HUES64 (cell line): Measurements from ENCODE around the gene PISD.

Experiments used
- H3K27ac ChIP-seq: 2 replicates; pipeline ENCODE4 v1.7.0; 2013; ENCODE audit warnings: low read depth, low read length, inconsistent platforms
- H3K27me3 ChIP-seq: 2 replicates; pipeline ENCODE4 v1.6.1; 2013; ENCODE audit warnings: mild to moderate bottlenecking, low read length; ENCODE audit not compliant: insufficient read depth
- H3K36me3 ChIP-seq: 2 replicates; pipeline ENCODE4 v1.6.1; 2013; ENCODE audit warnings: mild to moderate bottlenecking, low read length; ENCODE audit not compliant: insufficient read depth
- H3K4me1 ChIP-seq: 2 replicates; pipeline ENCODE4 v1.6.1; 2013; ENCODE audit warnings: mild to moderate bottlenecking, low read length, moderate library complexity; ENCODE audit not compliant: insufficient read depth
- H3K4me3 ChIP-seq: 2 replicates; pipeline ENCODE4 v1.5.1; 2013; ENCODE audit warnings: mild to moderate bottlenecking, low read length, moderate library complexity
- H3K9ac ChIP-seq: 2 replicates; pipeline ENCODE4 v1.6.1; 2013; ENCODE audit warnings: mild to moderate bottlenecking, low read depth, low read length
- H3K9me3 ChIP-seq: 2 replicates; pipeline ENCODE4 v1.6.1; 2013; ENCODE audit warnings: low read depth, low read length; ENCODE audit not compliant: insufficient read depth
- WGBS: fragments of 150-250, 120-280 bp; methylation state at CpG from one replicate; pipeline ENCODE4 v1.1.7; 2013; ENCODE audit warnings: missing lambda C conversion rate; 5-methylcytosine and 5-hydroxymethylcytosine counted together

Gene PISD

GRCh38 chr22:31651664-31652063, 10.4 kb downstream of the PISD start:
- H3K27ac ChIP-seq: no peak overlapping the region; the same call in 1 of the 2 replicates
- peaks cover 31% of the 10 kb centered on the region for H3K36me3 ChIP-seq
- 87% methylated on average over 3 of the region's 4 CpGs for WGBS
- H3K27me3 ChIP-seq: no peaks in the 10 kb centered on the region
- H3K9me3 ChIP-seq: no peaks in the 10 kb centered on the region
- no peak overlapping the region for H3K4me3 ChIP-seq
- peaks cover 14% of the 10 kb centered on the region for H3K4me1 ChIP-seq
- no peak overlapping the region for H3K9ac ChIP-seq

DNA sequence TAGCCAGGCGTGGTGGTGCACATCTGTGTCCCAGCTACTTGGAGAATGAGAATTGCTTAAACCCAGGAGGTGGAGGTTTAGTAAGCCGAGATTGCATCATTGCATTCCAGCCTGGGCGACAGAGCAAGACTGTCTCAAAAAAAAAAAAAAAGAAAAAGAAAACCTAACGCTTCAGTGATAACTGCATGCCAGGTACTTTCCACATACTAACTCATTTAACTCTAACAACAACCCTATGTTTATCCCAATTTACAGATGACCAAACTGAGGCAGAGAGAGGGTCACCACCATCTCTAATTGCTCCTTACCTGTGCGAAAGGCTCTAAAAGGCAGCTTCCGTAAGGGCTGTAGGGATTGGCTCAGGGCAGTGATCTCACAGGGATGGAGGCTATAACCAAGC, 11.6 kb downstream of the PISD start:
- 88% methylated on average over 6 of the region's 6 CpGs for whole genome bisulfite sequencing
- Histone ChIP-seq H3K9me3 (no peaks in the 10 kb centered on the region), H3K27ac (no peak overlapping the region), H3K4me1 (peaks cover 15% of the 10 kb centered on the region), H3K27me3 (no peaks in the 10 kb centered on the region), H3K4me3 (no peak overlapping the region), H3K36me3 (peaks cover 37% of the 10 kb centered on the region), H3K9ac (no peak overlapping the region)

DNA sequence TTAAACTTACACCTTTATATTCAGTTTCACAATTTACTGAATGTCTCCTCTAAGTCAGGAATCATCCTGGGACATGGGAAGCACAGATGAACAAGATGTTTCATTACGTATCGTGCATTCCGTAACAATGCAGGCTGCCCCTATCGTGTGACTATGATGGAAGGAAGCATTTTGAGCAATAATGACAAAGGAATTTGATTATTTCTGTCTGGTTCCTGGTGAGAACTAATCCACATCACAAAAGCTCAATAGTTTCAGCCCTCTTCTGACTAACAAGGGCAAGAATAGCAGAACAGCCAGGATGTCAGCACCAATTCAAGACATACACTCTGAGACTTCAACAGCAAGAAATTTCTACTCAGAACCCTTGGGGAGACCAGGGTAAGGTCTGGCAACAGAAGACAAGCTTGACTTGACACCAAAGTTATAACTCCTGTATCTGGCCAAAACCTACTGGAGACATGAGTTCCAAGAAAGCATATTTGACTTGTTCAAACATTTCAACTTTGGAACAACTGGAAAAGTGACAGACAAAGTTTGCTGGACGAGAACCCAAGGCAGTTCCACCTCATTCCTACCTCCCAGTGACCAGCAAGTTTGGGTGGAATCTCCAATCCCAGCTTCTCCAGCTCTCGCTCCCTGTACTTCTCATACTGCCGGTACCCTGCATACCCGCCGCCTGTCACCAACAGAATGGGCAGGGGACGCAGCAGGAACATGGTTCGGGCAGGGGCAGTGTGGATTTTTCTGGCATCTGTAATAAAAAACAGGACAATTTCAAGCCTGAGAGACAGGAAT, 14.3 kb downstream of the PISD start:
- H3K27me3 ChIP-seq: no peaks in the 10 kb centered on the region
- H3K4me1 ChIP-seq: peaks cover 15% of the 10 kb centered on the region
- H3K4me3 ChIP-seq: no peak overlapping the region
- peaks cover 53% of the 10 kb centered on the region for H3K36me3 ChIP-seq
- 84% methylated on average over 11 of the region's 11 CpGs for WGBS
- H3K9me3 ChIP-seq: no peaks in the 10 kb centered on the region
- H3K27ac ChIP-seq: peak overlapping the region; percentile 84; the same call in 1 of the 2 replicates
- no peak overlapping the region; the same call in 1 of the 2 replicates for H3K9ac ChIP-seq

DNA sequence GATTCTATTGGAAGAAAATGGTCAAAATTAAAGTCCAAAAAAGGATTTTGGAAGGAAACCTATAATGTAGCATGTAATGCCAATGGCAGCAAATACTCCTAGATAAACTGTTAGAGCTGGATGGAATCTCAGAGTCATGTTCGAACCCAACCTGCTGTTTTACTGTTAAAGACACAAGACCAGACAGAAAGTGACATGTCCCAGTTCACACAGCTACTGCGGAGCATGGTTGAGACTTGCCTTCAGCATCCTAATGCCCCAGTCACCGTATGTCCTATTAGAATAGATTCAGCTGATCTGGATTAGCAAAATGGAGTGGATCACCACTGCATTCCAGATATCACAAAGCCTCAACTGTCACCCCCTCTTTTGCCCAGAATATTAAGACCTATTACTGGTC, 14.9 kb downstream of the PISD start:
- 92% methylated on average over 3 of the region's 3 CpGs for WGBS
- no peak overlapping the region; the same call in 1 of the 2 replicates for H3K9ac ChIP-seq
- no peaks in the 10 kb centered on the region for H3K9me3 ChIP-seq
- no peaks in the 10 kb centered on the region for H3K27me3 ChIP-seq
- H3K27ac ChIP-seq: peak overlapping the region; percentile 84; the same call in 1 of the 2 replicates
- H3K36me3 ChIP-seq: peaks cover 53% of the 10 kb centered on the region
- peaks cover 15% of the 10 kb centered on the region for H3K4me1 ChIP-seq
- H3K4me3 ChIP-seq: no peak overlapping the region

GRCh38 chr22:31646186-31647019, 15.6 kb downstream of the PISD start:
- Histone ChIP-seq H3K36me3 (peaks cover 56% of the 10 kb centered on the region), H3K4me1 (peaks cover 15% of the 10 kb centered on the region), H3K27me3 (no peaks in the 10 kb centered on the region), H3K4me3 (no peak overlapping the region), H3K9ac (no peak overlapping the region; the same call in 1 of the 2 replicates), H3K9me3 (no peaks in the 10 kb centered on the region), H3K27ac (peak overlapping the region; percentile 84; the same call in 1 of the 2 replicates)
- 80% methylated on average over 4 of the region's 6 CpGs for WGBS

DNA sequence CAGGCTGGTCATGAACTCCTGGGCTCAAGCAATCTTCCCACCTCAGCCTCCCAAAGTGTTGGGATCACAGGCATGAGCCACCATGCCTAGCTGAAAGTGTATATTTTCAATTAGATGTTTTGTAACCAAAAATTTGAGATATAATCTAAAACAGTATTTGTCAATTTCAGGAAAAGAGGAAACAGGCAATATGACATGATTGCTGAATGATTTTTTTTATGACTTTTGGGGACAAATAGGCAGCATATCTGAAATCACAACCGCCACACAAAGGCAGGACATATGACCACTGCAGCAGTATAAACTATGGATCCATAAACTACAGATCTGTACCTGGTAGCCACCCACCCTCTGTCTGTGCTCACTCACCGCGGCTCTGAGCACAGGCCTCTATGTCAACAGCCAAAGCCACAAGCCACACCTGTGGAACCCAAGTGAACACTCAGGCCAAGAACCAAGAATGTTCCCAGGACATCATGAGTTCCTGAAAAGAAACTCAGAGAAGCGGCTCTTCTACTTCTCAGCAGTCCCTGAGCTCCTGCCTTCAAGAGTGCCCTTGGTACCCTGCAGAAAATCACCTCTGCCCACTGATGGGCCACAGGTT, 22.5 kb downstream of the PISD start:
- no peaks in the 10 kb centered on the region for H3K9me3 ChIP-seq
- no peak overlapping the region for H3K4me3 ChIP-seq
- no peak overlapping the region for H3K9ac ChIP-seq
- H3K27ac ChIP-seq: no peak overlapping the region
- H3K27me3 ChIP-seq: no peaks in the 10 kb centered on the region
- H3K4me1 ChIP-seq: no peaks in the 10 kb centered on the region; the same call in 1 of the 2 replicates
- peaks cover 13% of the 10 kb centered on the region; the same call in 1 of the 2 replicates for H3K36me3 ChIP-seq
- 94% methylated on average over 4 of the region's 4 CpGs for WGBS

DNA sequence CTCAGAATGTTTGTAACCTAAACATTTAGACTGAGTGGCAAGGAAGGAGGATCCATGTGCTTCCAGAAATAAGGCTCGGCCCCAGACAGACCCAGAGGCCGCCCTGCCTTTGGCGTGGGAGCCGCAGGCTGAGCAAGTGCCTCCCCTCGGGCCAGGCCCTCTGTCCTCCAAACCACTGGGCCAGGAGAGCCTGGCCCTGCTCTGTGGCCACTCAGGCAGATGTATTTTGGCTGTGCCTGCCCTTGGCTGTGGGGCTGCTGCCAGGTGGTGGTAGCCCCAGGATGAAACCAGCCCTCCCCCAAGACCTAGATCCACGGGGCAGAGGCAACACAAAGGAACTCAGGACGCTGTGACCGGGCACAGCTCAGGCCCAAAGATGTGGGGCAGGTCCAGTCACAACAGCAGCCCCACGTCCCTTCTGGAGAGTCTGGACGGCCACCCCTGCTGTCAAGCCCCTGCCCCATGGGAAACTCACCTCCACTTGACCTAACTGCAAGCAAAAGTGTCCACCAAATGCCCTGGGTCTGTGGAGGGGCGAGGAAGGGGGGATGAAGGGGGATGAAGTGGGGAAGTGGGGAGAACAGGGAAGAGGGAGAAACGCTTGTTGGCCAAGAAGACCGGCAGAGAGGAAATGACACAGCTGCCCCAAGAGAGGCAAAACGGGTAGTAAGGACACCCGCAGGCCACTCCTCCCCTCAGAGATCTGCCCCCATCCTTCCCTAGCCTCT, 24.0 kb downstream of the PISD start:
- Histone ChIP-seq H3K9me3 (no peaks in the 10 kb centered on the region), H3K9ac (no peak overlapping the region), H3K4me3 (no peak overlapping the region), H3K4me1 (no peaks in the 10 kb centered on the region; the same call in 1 of the 2 replicates), H3K36me3 (peaks cover 7% of the 10 kb centered on the region; the same call in 1 of the 2 replicates), H3K27me3 (no peaks in the 10 kb centered on the region), H3K27ac (peak overlapping the region; percentile 1; the same call in 1 of the 2 replicates)
- WGBS: 90% methylated on average over 15 of the region's 15 CpGs

DNA sequence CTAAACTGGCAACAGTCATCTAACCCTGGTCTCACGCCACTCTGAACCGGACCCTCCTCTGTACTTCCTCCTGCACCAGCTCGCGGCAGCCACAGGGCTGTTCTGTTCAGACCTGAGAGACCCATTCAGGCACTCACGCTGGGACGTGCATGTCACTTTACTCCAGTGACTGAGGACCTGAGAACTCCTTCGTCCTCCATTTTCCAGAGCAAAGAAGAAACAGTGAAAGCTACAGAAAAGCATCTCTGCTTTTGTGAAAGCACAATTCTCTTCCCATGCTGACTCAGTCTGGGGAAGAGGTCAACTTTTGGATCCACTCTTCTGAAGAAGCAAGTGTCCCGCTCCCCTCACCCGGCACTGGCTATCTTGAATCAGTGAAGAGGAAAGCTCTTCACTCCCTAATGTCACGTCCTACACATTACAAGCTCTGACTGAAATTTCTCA, 24.5 kb downstream of the PISD start:
- Histone ChIP-seq H3K4me3 (no peak overlapping the region), H3K27ac (peak overlapping the region; percentile 1; the same call in 1 of the 2 replicates), H3K36me3 (0 out of 2 replicates have a peak, but pooled peaks cover 4% of the 10 kb centered on the region), H3K9me3 (no peaks in the 10 kb centered on the region), H3K9ac (no peak overlapping the region), H3K4me1 (no peaks in the 10 kb centered on the region; the same call in 1 of the 2 replicates), H3K27me3 (no peaks in the 10 kb centered on the region)
- 90% methylated on average over 10 of the region's 10 CpGs for WGBS

GRCh38 chr22:31635638-31636306, 26.2 kb downstream of the PISD start:
- Histone ChIP-seq H3K27ac (no peak overlapping the region), H3K9ac (no peak overlapping the region), H3K36me3 (no peaks in the 10 kb centered on the region), H3K4me3 (no peak overlapping the region), H3K4me1 (peaks cover 6% of the 10 kb centered on the region), H3K27me3 (no peaks in the 10 kb centered on the region), H3K9me3 (no peaks in the 10 kb centered on the region)
- 90% methylated on average over 13 of the region's 13 CpGs for WGBS

DNA sequence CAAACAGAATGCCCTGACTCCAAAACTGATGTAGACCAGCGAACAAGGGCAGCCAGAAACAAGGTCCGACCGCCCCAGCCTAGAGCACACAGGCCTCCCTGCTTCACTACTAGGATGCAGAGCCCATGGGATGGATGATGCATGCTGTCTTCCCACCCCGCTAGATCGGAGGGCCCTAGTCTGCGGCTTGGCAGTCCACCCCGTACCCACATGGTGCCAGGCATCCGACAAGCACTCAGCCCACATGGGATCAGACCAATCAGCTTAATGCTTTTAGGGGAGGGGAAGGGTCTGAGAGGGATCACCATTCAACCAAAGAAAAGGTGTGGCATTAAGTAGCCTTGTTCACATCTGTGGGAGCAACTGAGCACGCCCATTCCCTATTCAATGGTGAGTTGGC, 30.6 kb downstream of the PISD start:
- H3K27me3 ChIP-seq: no peaks in the 10 kb centered on the region
- H3K9ac ChIP-seq: peak overlapping the region; percentile 86
- H3K9me3 ChIP-seq: no peaks in the 10 kb centered on the region
- no peak overlapping the region for H3K27ac ChIP-seq
- H3K4me1 ChIP-seq: peaks cover 12% of the 10 kb centered on the region
- H3K4me3 ChIP-seq: peak overlapping the region; percentile 92
- no peaks in the 10 kb centered on the region; the same call in 1 of the 2 replicates for H3K36me3 ChIP-seq
- WGBS: 77% methylated on average over 9 of the region's 9 CpGs
